HG03565 (cell line): Measurements from ENCODE around the gene ANO10.
"Not testable (repeated sequence)": the region's sequence is repeated elsewhere in the genome, so short reads cannot be mapped to it uniquely, and the experiment has no call there.

Experiments used
- ATAC-seq: cut with Tn5 transposase; IDR thresholded peaks from one replicate; pipeline ENCODE4 v1.9.1; 2021; ENCODE audit warnings: mild to moderate bottlenecking, moderate library complexity; ENCODE audit not compliant: unreplicated experiment

ANO10 gene

DNA sequence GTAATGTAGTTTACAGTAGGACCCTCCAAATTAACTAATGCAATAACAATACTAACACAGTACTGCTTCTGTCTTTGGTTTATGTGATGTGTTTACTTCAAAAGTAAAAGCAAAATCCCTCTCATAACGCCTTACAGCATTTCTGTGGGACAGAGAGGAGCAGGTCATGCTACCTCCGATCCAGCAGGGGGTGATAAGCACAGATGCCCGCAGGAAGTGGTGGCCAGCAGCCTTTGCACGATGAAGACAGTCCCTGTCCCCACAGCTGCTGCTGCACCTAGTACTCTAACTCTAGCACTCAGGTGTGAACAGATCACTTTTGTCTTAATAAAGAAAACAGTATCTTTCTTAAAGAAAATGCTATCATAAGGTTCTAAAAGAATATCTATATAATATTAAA, 38.3 kb downstream of the ANO10 start:
- no peak for ATAC-seq

DNA sequence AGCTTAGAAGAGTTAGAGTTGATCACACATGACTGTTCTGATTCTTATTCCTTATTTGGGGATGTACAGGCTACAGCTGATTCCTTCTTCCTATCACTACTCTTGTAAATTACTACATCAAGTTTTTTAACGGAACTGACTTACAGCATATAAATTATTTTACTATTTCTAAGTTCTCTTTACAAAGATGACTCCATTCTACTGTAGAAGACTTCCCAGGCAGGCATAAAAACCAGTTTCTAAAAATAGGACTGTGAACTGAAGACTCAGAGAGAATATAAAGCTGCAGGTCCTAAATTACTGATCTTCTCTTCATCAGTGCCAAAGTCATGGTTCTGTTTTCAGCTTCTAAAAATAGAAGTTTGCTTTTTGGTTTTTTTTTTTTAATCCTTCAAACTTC, 38.9 kb downstream of the ANO10 start:
- no peak for ATAC-seq

DNA sequence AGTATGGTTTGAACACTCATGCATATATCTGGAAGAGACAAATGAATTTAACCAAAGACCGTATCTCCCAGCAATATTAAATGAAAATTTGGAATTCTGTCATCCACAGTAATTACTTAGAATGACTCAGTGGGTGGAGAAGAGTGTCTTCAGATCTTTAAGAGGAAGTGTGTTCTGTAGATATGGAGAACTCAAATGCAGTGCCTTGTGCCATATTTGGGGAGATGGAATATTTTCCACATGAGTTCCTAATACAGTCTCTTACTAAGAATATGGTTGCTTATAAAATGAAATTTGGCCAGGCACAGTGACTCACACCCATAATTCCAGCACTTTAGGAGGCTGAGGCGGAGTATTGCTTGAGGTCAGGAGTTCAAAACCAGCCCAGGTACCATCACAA, 40.5 kb downstream of the ANO10 start:
- ATAC-seq: no peak

DNA sequence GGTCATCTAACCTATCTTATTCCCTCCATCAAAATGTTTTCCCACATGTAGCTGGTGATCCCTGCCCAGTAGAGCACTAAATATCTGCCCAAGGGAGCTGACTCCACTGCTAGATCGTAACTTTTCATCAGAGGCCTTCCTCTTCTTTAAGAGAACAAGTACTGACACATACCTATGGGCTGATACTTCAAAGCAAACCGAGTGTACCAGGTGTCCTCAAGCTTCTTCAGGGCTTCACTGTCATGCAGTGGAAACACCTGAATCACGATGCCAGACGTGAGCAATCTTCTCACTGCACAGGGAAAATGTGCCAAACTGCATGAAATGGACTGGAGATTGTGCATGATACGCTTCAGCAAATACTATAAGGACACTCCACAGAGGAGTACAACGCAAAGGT, 41.6 kb downstream of the ANO10 start:
- no peak for ATAC-seq

DNA sequence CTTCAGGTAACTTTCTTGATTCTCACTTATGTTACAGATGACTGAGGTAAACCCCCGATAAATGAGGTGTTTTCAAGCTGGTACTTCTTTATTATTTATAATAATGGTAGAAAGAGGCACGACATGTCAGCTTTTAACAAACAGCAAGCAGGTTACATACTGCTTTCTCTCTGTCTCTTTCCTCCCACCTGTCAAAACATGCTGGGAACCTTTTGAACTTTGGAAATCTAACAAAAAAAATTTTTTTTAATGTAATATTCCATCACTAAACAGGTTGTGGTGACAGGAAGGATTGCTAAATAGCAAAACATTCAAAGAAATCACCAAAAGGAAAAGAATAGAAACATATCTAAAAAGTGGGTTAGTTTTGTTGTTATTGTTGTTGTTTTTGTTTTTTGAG, 48.2 kb downstream of the ANO10 start:
- no peak for ATAC-seq

DNA sequence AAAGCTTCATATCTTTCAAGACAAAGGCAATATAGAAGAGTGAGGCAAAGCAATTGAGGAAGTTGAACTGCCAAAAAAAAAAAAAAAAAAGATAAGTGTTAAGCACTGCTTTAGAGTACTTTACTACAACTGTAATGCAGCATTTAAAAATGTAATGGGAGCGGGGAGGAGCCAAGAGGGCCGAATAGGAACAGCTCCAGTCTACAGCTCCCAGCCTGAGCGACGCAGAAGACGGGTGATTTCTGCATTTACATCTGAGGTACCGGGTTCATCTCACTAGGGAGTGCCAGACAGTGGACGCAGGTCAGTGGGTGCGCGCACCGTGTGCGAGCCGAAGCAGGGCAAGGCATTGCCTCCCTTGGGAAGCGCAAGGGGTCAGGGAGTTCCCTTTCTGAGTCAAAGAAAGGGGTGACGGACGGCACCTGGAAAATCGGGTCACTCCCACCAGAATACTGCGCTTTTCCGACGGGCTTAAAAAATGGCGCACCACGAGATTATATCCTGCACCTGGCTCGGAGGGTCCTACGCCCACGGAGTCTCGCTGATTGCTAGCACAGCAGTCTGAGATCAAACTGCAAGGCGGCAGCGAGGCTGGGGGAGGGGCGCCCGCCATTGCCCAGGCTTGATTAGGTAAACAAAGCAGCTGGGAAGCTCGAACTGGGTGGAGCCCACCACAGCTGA, 56.0 kb downstream of the ANO10 start:
- ATAC-seq: not testable (repeated sequence)

DNA sequence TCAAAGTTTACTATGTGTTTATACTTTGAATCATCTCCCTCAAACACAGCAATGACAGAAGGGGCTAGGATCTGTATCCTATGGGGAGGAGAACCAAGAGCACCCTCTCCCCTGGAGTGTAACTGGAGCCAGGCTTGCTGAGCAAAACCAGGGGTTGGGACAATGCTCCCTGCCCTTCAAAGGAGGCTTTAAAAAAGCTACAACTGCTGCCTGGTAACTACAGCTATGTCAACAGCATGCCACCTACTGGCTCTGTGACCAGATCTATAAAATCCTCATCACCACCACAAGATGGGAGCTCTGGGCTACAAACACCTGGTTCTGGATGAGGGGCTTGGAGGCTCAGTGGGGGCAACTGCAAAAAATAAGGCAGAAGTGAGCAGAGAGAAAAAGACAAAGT, 61.9 kb downstream of the ANO10 start:
- no peak for ATAC-seq

DNA sequence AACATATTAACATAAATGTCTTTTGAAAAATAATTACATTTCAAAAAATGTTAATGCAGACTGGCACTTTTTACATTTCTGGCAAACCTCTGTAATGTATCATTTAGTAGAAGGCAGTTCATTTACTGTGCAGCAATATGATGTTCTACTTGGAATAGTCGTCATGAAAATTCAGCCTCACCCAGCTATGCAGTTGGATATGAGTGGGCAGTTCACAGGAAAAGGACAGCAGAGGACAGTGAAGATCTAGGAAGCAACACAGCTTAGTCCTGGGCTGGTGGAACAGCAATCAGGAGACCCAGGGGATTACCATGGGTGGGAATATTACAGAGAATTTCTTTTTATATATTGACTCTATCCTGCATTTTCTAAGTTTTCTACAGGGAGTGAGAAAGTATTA, 63.6 kb downstream of the ANO10 start:
- no peak for ATAC-seq

DNA sequence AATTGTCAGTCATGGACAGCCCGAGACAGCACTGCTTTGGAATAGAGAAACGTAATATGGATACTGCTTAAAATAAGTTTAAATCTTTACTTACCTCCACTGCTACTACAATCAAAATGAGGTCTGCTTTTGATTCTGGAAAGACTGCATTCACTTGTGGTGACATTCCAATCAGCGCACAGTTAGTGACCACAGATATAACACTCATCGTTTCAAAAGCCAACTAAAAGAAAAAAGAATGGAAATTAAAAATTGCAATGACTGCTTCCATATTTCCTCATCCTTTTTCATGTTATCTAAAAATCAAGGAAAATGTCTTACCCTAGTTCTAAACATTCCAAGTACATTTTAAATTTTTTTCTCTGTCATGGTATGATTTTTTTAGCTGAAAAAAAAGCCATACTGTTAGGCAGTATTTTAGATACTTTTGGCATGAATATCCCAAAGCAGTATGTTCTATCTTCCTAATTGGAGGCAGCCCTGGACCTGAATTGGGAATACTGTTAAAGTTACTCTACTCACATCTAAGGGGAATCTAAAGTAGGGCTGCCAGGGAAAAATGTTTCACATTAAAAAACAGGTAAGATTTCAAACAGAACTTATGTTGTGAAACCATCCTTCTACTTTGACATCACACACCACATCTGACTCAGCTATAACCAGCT, 72.1 kb downstream of the ANO10 start:
- no peak for ATAC-seq

DNA sequence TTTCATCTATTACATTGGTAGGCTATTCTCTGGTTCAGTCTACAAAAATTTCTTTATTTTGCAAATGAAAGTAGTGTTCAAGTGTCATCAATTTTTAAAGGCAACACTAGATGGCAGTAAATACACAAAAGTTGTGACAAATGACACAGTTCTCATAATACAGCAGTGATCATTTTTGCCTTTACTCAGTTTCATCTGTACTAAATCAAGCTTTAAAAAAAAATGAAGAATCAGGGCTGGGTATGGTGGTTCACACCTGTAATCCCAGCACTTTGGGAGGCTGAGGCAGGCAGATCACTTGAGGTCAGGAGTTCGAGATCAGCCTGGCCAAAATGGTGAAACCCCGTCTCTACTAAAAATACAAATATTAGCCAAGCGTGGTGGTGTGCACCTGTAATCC, 77.5 kb downstream of the ANO10 start:
- not testable (repeated sequence) for ATAC-seq

DNA sequence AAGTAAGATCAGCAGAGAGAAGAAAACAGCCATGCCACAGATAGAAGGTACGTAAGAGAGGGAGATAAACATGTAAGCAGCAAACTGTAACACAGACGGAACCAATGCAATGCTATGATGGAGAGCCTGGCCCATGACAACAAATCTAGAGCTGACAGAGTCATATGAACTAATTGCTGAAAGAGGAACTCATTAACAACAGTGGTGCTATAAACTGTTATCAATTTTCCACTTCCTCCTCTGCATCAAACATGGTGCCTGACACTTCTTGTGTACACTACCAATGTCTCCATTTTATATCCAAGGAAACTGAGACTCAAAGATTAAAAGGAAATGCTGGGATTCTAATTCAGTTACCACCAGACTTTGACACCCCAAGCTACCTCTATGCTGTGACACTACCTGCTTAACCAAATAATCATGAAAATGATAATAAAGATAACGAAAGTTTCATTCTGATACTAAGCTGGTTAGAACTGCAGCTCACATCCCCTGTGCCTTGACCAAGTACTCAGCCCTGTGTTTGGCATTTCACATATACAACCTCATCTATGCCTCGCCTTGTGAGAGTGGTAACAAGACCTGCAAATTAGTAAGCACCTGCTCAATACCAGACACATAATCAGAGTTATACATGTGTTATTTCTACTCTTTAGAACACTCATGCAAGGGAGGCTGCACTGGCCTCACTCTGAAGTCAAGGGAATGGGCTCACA, 79.3 kb downstream of the ANO10 start:
- ATAC-seq: no peak

DNA sequence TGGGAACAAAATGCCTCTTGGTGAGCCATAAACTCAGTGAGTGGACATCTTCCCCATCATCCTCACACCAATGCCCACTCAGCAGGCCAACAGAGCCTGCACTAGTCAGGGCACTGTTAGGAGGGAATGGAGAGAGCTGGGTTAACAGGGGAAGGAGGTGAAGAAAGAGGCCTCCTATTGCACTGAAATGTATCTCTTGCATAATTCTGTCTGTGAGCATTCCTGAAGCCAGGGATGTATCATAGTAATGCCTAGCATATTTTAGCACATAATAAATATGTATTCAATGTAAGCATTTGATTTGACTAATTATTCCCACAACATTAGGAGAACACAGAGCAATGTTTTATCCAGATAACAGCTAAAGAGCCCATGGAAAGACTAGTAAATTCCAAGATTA, 81.2 kb downstream of the ANO10 start:
- no peak for ATAC-seq

DNA sequence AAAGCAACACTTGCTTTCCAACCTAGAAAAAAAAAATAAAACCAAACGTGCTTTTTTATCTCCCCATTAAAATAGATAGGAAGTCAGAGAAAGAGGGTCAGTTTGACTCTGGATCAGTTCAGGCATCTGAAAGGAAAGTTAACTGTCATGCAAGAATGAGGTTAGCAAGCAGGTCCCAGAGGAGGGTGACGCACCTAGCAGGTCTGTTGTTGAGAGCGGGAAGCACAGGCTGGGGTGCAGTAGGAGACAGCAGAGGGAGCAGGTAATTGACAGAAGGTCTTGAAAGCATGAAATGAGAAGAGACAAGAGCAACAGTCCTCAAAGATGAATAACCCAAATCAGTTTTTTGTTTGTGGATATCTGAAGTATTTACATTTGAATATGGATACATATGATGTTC, 82.5 kb downstream of the ANO10 start:
- ATAC-seq: no peak

DNA sequence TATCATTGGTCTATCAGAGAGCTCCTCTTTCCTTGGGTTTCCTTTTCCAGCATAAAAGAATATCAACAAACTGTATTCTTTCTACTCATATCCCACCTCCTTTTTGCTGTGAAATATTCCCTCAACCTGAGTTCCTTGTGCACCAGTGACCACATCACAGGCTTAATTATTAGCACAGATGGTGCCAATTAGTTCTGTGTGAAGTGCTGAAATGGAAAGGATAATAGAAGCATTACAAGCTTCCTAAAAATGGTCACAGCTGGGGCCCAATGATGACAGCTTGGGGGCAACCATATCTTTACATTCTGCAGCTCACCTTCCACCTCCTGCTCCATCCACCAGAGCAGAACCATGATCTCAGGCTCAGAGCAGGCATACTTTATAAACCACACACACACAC, 84.6 kb downstream of the ANO10 start:
- no peak for ATAC-seq

DNA sequence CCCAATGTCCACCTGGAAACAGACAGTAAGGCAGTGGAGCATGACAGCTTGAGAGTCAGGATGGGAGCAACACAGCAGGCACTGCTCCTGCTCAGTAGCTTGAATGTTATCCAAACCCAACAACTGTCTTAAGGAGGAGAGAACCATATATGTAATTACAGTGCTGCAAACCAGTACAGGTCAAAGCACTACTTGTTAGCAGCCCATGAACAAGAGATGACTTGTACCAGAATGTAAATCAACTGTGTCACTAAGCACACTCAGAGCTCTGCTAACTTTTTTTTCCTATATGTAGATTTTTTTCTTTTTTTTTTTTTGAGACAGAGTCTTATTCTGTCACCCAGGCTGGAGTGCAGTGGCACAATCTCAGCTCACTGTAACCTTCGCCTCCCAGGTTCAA, 87.1 kb downstream of the ANO10 start:
- ATAC-seq: no peak

DNA sequence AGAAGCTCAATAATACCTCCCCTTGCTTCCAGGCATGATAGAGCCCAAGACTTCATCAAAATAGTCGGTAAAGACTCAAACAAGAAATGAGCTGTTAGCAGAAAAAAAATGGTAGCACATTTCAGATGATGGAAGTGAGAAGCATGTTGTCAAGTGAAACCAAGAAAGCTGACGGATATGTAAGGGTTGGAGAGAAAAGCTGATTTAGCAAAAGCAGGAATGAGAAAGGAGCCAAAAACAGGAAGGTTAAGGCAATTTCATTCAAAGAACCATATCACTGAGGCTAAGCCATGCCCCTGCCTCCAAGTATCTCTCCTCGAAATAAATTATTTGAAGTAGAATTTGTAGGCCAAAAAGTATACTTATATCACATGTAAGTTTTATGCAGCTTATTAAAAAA, 88.8 kb downstream of the ANO10 start:
- no peak for ATAC-seq

DNA sequence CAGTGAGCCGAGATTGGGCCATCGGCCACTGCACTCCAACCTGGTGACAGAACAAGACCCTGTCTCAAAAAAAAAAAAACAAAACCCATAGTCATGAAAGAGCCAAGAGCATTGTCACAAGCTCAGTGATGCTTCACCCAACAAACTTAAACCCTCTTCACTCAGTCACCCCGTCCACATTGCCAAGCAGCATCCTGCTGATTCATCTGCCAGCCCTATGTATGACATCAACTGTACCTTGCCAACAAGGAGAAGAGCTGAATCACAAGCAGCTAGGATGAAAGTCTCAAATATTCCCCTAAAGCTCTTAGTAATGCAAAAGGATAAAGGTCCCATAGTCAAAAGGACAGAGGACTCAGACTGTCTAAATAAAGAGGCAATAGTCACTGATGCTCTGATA, 90.0 kb downstream of the ANO10 start:
- ATAC-seq: no peak

DNA sequence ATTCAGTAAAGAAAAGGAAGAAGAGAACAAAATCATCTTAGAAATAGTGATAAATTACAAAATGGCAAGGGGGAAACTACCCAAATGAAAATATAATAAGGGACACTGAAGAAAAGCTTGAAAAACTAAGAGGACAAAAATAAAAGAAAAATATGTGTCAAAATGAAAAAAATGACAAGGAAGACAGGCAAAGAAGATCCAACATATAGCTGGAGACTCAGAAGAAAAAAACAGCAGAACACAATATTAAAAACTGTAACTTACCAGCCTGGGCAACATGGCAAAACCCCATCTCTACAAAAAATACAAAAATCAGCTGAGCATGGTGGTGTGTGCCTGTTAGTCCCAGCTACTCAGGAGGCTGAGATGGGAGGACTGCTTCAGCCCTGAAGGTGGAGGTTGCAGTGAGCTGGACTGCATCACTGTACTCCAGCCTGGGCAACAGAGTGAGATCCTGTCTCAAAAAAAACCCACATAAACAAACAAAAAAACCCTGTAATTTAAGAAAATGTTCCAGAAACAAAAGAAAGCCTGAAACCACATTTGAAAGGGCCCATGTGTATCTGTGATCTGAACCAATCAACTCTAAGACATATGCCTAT, 93.2 kb downstream of the ANO10 start:
- no peak for ATAC-seq

DNA sequence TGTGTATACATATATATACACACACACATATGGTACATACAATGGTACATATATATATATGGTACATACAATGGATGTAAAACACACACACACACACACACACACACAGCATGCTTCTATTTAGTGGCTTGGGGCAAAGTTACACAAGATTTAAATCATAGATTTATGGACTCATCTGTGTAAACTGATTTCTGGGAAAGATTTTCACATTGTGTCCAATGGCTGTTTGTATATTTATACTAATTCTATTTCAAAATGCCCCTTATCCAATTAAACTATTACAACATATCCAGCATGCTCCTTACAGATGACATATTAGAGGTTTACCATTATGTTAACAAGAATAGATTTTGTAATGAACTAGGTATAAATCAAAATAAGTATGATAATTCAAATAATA, 94.9 kb downstream of the ANO10 start:
- ATAC-seq: no peak

DNA sequence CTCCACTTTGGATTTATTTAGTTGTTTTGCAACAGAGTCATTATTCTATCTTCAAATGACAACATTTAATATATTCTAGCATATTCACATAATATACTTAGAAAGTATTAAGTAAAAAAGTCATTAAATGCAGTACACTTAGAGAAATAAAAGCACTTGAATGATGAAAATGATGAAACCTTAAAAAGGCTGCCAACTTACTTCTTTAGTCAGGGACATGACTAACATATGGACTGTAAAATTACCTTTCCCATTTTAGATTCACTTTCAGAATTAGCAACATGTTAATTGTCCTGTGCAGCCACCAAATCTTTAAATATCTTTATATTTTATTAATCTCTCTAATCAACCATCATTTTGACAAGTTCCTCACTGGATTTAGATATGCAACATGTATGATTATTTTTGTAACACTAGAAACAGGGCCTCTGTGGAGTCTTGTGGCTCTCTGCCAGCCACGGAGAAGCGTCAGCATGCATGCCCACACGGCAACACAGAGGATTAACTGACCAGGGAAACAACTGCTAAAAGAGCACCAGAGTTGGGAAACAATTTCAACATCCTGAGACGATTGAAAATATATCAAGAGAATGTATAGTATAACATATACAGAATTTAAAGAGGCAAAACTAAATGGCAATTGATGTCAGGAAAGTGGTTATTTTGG, 95.7 kb downstream of the ANO10 start:
- ATAC-seq: no peak

DNA sequence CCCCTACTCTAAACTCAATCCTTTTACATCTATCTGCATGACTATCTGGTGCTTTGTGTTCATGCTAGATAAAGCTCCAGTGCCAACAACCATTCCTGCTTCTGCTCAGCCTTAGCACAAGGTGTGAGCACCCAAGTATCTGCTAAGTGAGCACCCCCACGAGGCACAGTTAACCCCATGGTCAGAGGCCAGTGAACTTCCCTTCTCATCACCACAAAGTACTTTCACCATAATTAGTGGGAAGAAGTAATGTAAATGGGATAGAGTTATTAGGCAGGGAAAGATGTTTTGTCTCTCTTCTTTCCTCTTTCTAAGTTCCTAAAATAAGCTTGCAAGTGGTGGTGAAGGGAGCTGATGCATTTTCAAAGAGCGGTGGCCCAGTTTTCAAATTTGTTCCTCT, 96.4 kb downstream of the ANO10 start:
- no peak for ATAC-seq
